SH-SY5Y (cell line): ENCODE measurements around the gene MROH7.

Experiments
- GATA2 ChIP-seq: IDR thresholded peaks from 2 replicates; pipeline ENCODE4 v1.6.1; 2011; ENCODE audit warnings: mild to moderate bottlenecking, low read depth, low read length
- GATA3 ChIP-seq: IDR thresholded peaks from 2 replicates; pipeline ENCODE4 v1.6.1; 2011; ENCODE audit warnings: low read depth, mild to moderate bottlenecking, low read length, moderate library complexity

- TF ChIP-seq GATA3 (no peak), GATA2 (no peak)
These were observed 2.1 kb downstream of the MROH7 start for GRCh38 chr1:54643736-54644135.
